HG02610 (cell line): ENCODE data around the gene NUFIP2.
"Not testable (repeated sequence)": the region's sequence is repeated elsewhere in the genome, so short reads cannot be mapped to it uniquely, and the experiment has no call there.

Source experiments
- ATAC-seq: cut with Tn5 transposase; IDR thresholded peaks from one replicate; pipeline ENCODE4 v1.9.1; 2021; ENCODE audit warnings: mild to moderate bottlenecking, moderate library complexity; ENCODE audit not compliant: unreplicated experiment

NUFIP2 gene

DNA sequence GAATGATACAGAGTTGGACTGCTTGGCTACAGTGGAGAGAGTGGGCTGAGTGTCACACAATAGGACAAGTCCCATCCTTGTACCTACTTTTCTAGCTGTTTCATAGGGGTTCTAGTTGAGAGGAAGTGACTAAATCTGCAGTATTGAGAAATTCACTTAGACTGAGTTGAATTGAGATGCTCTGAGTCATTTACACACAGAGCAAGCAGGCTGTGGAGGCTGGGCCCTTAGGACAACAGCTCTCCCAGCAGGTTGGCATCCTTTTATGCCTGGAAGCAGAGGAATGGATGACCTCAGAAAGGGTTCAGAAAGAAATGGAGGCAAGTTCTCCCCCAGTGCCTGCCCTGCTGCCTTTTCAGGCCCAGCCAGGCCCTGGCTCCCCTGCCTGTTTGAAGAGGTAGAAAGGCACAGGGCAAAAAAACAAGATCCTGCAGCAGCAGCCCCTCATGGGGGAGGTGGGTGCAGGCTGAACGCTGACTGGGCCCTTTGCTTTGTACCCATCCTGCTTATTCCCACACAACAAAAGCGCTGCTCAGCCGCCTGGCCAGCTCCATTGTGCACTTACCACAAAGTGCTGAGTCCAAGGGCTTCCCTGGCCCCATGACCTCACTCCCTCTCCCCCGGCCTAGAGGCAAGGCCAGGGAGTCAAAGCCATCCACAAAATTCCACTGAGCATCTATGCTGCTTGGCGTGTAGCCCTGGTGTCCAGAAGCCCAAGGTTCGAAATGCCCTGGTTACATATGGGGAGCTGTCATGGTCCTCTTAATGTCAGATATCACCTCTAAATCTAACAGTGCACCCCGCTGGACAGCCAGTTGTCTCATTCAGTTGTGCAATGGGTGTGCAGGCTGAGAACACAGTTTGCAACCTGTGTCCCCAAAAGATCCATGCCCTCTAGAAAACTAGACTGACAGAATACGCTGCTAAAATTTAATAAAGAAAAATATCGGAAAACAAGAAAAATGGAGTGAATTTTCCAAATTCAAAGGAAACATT lies 52.7 kb downstream of the NUFIP2 start:
- no peak for ATAC-seq

DNA sequence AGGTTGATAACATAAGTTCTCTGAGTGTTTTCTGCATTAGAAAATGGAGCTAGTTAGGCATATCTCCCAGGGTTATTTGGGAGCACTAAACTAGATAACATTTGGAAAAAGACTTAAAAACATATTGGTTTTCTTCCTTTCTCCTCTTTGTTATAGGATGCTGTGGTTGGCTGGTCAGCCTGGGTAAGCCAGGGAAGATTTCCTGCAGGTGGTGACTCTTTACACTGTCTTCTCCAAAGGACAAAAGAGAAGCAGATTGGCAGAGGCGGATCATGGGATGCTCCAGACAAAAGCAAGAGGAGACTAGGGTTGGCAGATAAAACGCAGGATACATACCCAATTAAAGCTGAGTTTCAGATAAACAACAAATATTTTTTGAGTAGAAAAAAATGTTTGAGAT lies 53.5 kb downstream of the NUFIP2 start:
- ATAC-seq: no peak

DNA sequence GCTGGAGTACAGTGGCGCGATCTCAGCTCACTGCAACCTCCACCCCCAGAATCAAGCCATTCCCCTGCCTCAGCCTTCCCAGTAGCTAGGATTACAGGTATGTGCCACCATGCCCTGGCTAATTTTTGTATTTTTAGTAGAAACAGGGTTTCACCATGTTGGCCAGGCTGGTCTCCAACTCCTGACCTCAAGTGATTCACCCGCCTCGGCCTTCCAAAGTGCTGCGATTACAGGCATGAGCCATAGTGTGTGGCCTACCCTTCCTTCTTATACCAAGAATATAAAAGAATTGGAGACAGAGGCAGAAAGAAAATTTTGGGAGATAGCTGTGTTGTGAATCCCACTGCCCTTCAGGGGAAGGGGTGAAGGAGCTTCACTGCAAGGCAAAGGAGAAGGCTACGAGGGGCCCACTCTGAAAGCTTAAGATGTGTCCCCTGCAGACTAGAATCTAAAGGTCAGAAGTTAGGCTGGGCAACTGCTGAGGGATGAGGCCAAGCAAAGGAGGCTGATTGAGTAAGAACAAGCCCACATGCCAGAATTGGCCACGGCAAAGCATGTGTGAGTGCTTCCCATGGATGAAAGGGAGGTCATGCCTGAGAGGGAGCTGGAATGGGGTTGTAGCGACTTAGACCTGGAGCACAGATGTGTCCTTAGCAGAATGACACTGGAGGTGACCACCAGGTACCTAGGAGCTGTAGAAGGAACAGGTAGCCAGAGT lies 55.7 kb downstream of the NUFIP2 start:
- no peak for ATAC-seq

DNA sequence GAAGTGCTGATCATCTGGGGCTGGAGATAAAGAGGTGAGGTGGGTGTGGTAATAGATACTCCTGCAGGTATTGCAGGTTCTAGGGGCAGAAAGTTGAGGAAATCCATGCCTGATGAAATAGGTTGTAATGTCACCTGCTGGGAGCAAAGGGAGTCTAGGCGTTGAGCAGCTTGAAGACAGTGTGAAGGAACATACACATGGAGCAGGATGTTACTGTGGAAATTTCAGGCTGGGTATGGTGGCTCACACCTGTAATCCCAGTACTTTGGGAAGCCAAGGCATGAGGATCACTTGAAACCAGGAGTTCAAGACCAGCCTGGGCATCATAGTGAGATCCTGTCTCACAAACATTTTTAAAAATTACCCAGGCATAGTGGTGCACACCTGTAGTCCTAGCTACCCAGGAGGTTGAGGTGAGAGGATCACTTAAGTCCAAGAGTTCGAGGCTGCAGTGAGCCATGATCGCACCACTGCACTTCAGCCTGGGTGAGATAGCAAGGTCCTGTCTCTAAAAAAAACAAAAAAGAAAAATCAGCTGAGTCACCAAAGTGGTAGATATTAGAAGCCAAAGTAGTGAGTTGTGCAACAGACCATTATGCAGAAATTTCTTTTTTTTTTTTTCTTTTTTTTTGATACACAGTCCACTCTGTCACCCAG lies 56.3 kb downstream of the NUFIP2 start:
- no peak for ATAC-seq

DNA sequence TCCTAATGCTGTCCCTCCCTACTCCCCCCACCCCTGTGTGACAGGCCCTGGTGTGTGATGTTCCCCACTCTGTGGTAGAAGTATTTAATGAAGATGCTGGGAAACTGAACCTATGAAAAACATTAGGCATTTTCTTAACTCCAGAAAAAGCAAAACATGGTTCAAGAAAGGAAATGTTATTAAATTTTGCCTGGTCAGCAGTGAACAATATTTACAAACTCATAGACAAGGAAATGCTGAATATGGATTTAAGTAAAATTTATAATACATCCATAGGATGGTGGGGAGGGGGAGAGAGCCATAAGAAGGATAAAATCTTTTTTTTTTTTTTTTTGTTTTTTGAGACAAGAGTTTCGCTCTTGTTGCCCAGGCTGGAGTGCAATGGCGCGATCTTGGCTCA lies 58.0 kb downstream of the NUFIP2 start:
- ATAC-seq: no peak

DNA sequence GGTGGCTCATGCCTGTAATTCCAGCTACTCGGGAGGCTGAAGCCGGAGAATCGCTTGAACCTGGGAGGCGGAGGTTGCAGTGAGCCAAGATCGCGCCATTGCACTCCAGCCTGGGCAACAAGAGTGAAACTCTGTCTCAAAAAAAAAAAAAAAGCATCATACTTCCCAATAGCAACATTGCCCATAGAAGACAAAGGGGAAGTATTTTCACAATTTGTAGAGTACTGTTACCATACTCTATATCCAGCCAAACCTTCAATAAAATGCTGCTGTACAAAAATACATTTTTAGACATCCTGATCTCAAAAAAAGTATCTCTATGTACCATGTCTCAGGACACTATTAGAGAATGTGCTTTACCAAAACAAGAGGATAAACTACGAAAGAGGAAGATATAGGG lies 59.0 kb downstream of the NUFIP2 start:
- not testable (repeated sequence) for ATAC-seq

DNA sequence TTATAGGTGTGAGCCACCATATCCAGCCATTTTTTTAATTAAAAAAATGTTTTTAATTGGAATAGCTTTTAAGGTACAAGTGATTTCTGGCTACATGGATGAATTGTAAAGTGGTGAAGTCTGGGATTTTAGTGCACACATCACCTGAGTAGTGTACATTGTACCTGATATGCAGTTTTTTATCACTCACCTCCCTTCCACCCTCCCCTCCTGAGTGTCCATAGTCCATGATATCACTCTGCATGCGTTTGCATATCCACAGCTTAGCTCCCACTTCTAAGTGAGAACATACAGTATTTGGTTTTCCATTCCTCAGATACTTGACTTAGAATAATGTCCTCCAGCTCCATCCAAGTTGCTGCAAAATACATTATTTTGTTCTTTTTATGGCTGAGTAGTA lies 60.6 kb downstream of the NUFIP2 start:
- ATAC-seq: no peak

DNA sequence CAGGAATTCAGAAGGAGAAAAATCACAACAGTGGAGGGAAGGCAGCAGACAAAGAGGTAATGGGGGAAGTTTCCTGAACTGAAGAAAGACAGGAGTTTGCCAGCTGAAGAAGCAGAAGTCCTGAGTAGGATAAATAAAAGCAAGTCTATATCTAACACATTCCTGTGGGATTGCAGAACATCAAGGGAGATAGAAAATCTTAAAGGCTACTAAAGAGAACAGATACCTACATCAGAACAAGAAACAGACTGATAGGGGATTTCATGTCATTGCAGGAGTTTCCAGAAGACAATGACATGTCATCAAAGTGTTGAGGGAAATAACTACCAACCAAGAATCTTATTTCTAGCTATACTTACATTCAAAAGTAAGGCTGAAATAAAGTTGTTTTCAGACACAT lies 68.6 kb downstream of the NUFIP2 start:
- ATAC-seq: no peak

DNA sequence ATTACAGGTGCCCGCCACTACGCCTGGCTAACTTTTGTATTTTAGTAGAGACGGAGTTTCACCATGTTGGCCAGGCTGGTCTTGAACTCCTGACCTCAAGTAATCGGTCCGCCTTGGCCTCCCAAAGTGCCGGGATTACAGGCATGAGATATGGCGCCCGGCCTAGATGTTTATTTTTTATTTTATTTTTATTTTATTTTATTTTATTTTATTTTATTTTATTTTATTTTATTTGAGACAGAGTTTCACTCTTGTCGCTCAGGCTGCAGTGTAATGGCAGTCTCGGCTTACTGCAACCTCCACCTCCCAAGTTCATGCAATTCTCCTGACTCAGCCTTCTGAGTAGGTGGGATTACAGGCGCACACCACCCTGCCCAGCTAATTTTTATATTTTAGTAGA lies 72.6 kb downstream of the NUFIP2 start:
- not testable (repeated sequence) for ATAC-seq

DNA sequence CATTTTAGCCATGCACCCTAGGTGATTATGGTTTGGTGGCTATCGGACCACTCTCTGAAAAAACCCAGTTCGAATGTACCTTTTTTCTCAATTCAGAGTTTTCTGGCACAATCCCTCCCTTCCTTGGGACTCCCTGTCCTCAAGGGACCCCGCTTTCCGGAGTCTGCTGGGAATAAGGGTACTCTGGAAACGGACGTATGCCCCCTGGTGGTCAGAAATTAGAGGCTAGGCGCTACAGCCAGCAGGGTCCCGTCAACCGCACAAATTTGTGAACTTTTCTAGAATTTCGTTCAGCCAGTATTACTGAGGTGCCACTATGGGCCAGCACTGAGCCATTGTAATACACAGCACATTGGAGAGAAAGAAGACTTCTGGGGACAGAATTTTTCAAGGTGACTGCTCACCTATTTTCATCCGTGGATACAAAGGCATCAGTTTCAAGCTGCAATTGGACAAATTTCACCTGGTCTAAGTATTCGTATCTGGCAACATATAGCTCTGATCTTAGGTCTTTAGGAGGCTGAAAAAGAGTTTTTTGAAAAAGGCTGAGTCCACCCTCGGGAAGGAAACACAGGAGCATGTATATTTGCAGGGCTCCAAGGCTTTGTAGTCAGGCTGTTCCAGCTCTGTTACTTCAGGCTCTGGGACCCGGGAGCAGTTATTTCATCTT lies 74.4 kb downstream of the NUFIP2 start:
- peak; percentile 39 for ATAC-seq

DNA sequence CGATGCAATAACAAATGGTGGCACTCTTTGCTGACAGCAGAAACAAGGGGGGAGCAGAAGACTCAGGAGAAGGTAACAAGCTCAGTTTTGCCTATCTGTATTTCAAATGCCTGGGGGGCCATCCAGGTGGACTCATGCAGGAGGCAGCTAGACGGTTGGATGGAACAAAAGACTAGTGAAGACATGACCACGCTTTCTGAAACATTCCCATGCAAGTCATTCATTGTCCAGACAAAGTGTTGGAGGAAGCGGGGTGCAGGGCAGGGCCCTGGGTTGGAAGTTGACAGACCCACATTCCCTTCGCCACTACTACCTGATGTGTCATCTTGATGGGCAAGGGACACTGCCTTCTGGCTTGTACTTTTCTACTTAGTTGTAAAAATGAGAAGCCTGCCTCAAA lies 77.1 kb downstream of the NUFIP2 start:
- ATAC-seq: no peak

DNA sequence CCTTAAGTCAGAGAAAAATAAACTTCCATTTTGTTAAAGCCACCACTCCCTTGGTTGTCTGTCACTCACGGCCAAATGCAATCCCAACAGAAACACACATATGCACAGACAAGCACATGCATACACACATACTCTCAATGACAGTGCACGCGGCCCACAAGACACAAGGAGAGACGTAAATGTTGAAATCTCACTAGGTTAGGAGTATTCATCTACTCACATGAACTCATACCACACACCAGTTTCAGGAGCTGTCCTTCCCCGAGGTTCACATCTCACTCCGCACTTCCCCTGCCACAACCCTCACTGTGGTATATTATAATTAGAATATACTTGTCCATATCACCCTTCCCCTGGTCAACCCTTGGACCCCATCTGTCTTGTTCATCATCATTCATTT lies 77.8 kb downstream of the NUFIP2 start:
- ATAC-seq: no peak

DNA sequence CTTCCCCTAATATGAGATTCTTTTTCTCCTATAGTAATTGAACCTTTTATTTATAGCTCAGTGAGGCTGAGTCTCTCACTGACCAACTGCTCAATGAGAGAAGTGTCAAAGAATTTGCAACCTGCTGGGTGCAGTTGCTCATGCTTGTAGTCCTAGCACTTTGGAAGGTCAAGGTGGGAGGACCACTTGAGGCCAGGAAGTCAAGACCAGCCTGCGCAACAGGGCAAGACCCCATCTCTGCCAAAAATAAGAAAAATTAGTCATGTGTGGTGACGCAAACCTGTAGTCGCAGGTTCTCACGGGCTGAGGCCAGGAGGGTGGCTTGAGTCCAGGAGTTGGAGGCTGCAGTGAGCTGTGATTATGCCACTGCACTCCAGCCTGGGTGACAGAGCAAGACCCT lies 78.2 kb downstream of the NUFIP2 start:
- no peak for ATAC-seq

DNA sequence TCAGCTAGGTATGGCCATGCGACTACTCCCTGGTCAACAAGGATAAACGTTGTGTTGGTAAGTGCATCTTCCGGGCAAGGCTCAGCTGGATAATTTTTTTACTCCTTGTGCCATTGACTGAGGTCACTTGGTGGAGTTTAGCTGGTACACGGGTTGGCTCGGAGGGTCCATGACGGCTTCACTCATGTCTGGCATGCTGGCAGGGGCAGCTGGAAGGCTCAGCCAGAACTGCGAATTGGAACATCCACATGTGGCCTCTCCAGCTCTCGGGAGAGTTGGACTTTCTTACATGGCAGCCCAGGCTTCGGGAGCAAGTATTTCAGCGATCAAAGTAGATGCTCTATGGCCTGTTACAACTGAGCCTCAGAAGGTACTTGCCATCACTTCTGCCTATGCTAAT lies 78.8 kb downstream of the NUFIP2 start:
- ATAC-seq: no peak

DNA sequence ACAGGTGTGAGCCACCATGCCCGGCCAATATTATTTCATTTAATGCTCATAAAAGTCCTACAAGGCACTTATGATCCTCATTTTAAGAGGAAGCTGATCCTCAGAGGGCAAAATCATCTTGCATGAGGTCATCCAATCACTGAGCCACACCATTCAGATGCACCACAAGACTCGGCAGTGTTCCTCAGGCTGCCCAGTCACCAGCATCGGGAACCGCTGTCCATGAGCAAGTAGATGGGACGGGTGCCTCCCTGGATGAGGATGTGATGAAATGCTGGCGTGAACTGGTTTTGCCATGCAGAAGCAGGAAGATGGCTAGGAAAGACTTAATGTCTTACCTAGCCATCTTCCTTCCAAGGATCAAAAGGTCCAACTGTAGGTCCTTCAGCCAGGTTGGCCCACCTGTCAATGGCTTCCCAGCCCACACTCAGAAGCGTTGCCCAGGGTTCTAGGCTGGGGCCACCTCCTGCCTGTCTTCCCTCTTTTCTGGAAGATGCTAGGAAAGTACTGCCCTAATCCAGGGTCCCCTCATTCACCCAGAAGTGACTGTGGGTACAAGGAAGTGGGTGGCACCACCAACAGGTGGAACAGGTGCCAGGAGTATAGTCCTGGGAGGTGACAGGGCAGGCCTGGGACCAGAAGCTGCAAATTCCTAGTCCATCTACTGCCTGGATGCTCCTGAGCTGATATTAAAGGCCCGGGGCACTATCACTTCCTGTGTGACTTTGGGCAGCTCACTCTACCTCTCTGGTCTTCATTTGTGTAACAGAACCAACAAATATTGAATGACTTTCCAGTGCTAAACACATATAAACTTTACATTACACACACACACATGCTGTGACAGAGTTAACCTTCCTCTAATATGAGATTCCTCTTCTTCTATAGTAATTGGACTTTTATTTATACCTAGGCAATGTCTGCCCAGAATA lies 79.5 kb downstream of the NUFIP2 start:
- ATAC-seq: no peak

DNA sequence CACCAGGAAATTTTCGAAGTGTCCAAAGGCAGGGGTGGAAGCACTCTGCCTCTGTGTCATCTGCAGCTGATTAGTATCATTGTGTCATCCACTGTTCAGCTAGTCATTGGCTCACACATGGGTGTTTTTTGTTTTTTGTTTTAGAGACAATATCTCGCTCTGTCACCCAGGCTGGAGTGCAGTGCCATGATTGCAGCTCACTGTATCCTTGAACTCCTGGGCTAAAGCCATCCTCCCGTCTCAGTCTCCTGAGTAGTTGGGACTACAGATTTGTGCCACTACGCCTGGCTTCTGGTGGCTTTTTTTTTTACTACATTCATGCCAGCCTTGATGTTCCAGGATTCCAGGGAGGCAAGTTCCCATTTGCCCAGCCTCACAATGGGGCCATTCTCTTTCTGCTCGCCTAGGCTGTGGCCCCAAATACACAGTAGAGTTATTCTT lies 81.2 kb downstream of the NUFIP2 start:
- no peak for ATAC-seq

DNA sequence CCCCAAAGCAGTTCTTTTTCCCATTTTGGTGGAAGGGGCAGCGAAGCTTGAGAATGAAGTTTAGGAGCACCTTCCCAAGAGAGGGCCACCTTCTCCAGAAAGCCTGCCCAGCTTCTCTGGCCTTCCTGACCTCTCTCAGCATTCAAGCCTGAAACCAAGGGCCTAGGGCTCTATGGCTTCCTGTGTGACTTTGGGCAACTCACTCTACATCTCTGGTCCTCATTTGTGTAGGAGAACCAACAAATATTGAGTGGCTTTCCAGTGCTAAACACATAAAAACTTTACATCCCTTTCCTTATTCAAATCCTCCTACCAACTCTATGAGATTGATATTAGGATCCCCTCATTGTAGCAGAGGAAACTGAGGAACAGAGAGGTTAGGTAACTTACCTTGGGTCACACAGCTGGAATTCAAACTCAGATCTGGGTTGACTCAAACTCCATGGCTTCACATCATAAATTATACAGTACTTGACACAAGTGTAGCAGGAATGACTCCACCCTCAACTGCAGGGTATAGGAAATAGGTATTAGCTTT lies 81.8 kb downstream of the NUFIP2 start:
- ATAC-seq: no peak

DNA sequence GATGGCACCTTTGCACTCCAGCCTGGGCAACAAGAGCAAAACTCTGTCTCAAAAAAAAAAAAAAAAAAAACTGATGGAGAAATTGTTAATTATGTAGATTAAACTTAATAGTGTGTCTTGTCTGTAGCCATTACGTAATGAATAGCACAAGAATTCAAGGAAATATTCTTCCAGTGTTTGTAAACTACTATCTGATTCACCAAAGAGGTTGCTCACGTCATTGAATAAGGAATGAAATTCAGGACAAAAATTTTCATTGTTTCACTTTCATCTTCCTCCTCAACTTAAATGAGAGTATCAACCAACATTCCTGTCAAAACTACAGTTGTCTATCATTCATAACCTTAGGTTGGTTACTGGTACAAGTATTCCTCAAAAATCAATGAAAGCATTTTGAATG lies 83.1 kb downstream of the NUFIP2 start:
- no peak for ATAC-seq

DNA sequence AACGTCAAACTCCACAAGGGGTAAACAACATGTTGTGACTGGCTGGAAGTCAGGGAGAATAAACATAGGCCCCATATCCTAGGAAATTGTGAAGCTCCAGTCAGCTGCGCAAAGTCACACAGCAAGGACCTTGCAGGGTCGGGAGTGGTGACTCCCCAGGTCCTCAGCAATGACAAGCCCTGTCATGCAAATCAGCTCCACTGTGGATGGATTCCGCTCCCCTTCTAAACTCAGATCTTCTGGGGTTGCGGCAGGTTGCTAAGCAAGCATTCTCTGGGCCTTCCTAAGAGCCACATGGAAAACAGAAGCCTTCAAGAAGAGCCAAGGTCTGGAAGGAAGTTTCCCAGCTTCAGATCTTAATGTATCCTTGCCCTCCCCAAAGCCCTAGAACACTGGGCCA lies 84.9 kb downstream of the NUFIP2 start:
- no peak for ATAC-seq

DNA sequence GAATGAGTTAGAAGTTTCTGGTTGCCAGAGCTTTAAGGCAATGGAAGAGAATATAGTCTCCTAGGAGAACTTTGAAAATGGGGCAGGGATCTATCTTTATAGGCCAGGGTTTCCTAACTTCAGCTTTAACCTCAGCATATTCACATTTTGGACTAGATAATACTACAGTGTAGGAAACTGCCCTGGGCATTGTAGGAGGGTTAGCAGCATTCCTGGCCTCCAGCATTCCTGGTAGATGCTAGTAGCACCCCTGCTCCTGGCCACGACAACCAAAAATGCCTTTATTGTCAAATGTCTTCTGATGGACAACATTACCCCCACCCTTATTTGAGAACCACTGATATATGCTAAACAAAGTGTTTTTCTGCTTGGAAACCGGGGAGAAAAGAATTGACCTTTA lies 86.0 kb downstream of the NUFIP2 start:
- no peak for ATAC-seq
